Peyer's patch (tissue), 4 donors: ENCODE results near the gene HK3.

Experiments
- CTCF ChIP-seq, 6 experiments: fragments of 450-650 bp in 4 of 6; fragments of 200-600 bp in 2 of 6; sonication (generic) in 1 of 6; IDR thresholded peaks; one replicate each; pipeline ENCODE4 v1.5.1; 2017 to 2019; ENCODE audit warnings: antibody characterized with exemption in 6 of 6, mild to moderate bottlenecking in 3 of 6, moderate library complexity in 1 of 6
- POLR2A ChIP-seq, 2 donors: fragments of 450-650 bp; IDR thresholded peaks; one replicate each; pipeline ENCODE4 v1.5.1; 2017; ENCODE audit warnings: antibody characterized with exemption in 2 of 2, mild to moderate bottlenecking in 2 of 2, moderate library complexity in 2 of 2

DNA sequence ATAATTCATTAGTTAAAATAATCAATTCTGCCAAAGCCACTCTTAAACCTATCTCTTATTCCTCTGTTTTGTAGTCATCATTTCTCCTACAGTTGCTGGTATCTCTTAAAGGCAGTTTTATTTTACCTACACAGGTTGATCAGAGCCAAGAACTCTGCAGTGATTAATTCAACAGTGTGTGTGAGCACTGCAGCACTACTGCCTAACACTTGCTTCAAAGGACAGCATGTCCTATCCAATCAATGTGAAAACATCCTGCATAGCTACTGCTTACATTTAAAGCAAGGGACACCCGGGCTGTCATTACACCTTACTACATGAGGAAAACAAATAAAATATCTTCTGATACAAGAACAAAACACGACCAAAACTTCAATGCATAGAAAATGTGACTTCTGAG is 45.1 kb upstream of the HK3 start:
- TF ChIP-seq CTCF (IDR thresholded peaks at IDR 0.05) (no peak), POLR2A (IDR thresholded peaks at IDR 0.05) (no peak)
